Calu3 (cell line): ENCODE data around the gene TIMM50. TPM values are rescaled to one million over a fixed set of nuclear protein-coding genes. Genes with fewer than 3 reads are reported as not detected.

Source experiments
- BruUV-seq: library from RNA; stranded (reverse); fragments of 400-500 nt; replicated peaks from 2 replicates; lab custom pipeline; 2021; lab: Mats Ljungman, UMichigan
- CTCF ChIA-PET: fragments of 300-600 bp; sonication (Branson Sonifier 250); formaldehyde crosslinking; loops from one replicate; lab custom pipeline; 2022; ENCODE audit warnings: antibody characterized with exemption; lab: Charles Lee
- DNase-seq: peaks from one replicate; pipeline ENCODE4 v3.0.0; 2022
- H3K27ac Mint-ChIP-seq: one replicate; pipeline ENCODE4 v1.8.0; 2022; ENCODE audit warnings: mixed read lengths; ENCODE audit not compliant: unreplicated experiment
- H3K27me3 Mint-ChIP-seq: one replicate; pipeline ENCODE4 v1.8.0; 2022; ENCODE audit warnings: mixed read lengths; ENCODE audit not compliant: unreplicated experiment
- H3K36me3 Mint-ChIP-seq: one replicate; pipeline ENCODE4 v1.8.0; 2022; ENCODE audit warnings: mild to moderate bottlenecking, moderate library complexity, mixed read lengths; ENCODE audit not compliant: insufficient read depth, unreplicated experiment
- H3K4me1 Mint-ChIP-seq: one replicate; pipeline ENCODE4 v1.8.0; 2022; ENCODE audit warnings: mild to moderate bottlenecking, low read depth, mixed read lengths; ENCODE audit not compliant: unreplicated experiment
- H3K4me3 Mint-ChIP-seq: one replicate; pipeline ENCODE4 v1.8.0; 2022; ENCODE audit warnings: mild to moderate bottlenecking, low read depth, moderate library complexity, mixed read lengths; ENCODE audit not compliant: unreplicated experiment
- H3K9me3 Mint-ChIP-seq: one replicate; pipeline ENCODE4 v1.8.0; 2022; ENCODE audit warnings: low read depth, mixed read lengths; ENCODE audit not compliant: unreplicated experiment
- CTCF ChIP-seq: fragments of 200-600 bp; IDR thresholded peaks from one replicate; pipeline ENCODE4 v1.8.0; 2022; ENCODE audit warnings: antibody characterized with exemption; ENCODE audit not compliant: unreplicated experiment
- intact Hi-C: fragments of 100-400 bp; cut with micrococcal nuclease; formaldehyde crosslinking; loops from one replicate; pipeline ENCODE4 v1.10.0; 2022; ENCODE audit not compliant: unreplicated experiment
- total RNA-seq: library from RNA; stranded (reverse); gene quantifications from 2 replicates; pipeline ENCODE4 v1.2.3, GENCODE V29; 2022

The TIMM50 gene
- total RNA-seq, 1 experiment from 2014 or later = 116 TPM

- TF ChIP-seq CTCF = no peak
- H3K27me3 Mint-ChIP-seq = peaks cover 36% of the 10 kb centered on the region
- no peaks in the 10 kb centered on the region for H3K36me3 Mint-ChIP-seq
- CTCF ChIA-PET = interaction anchor here (0.7 kb wide), 1 partner anchor 1040 kb away, joined by 4 read pairs; no protein-coding TSS in a partner anchor
- no TSS peak for BruUV-seq
- intact Hi-C loops = no loop called here
- H3K27ac Mint-ChIP-seq = no peak overlapping the region
- H3K4me1 Mint-ChIP-seq = no peaks in the 10 kb centered on the region
- no peak overlapping the region for H3K4me3 Mint-ChIP-seq
- H3K9me3 Mint-ChIP-seq = no peaks in the 10 kb centered on the region
- no peak for DNase-seq
Measured at GRCh38 chr19:39520541-39521484, 40.2 kb downstream of the TIMM50 start.

- Mint-ChIP-seq H3K27me3 (no peaks in the 10 kb centered on the region), H3K9me3 (no peaks in the 10 kb centered on the region), H3K27ac (no peak overlapping the region), H3K36me3 (no peaks in the 10 kb centered on the region), H3K4me1 (no peaks in the 10 kb centered on the region), H3K4me3 (no peak overlapping the region)
- CTCF ChIA-PET = interaction anchor here (0.7 kb wide), 1 partner anchor 9 kb away, joined by 5 read pairs; no protein-coding TSS in a partner anchor
- intact Hi-C loops = no loop called here
- no peak for DNase-seq
- TF ChIP-seq CTCF = no peak
- no TSS peak for BruUV-seq
Measured at GRCh38 chr19:39524495-39524894, 43.9 kb downstream of the TIMM50 start.

- no peak for DNase-seq
- no peaks in the 10 kb centered on the region for H3K4me1 Mint-ChIP-seq
- no peak for TF ChIP-seq CTCF
Measured at GRCh38 chr19:39525205-39525604, 44.6 kb downstream of the TIMM50 start.

GRCh38 chr19:39531834-39532232 is 51.2 kb downstream of the TIMM50 start:
- no TSS peak for BruUV-seq
- no peak for DNase-seq
- Mint-ChIP-seq H3K27me3 (peaks cover 9% of the 10 kb centered on the region), H3K4me3 (peak overlapping the region; percentile 83), H3K36me3 (peaks cover 16% of the 10 kb centered on the region), H3K4me1 (no peaks in the 10 kb centered on the region), H3K27ac (no peak overlapping the region), H3K9me3 (no peaks in the 10 kb centered on the region)
- intact Hi-C loops = loop anchor here (1.0 to 5.0 kb wide), 4 partner anchors 35 to 140 kb away; partner anchors contain the start of genes DLL3, MED29 and PAF1
- TF ChIP-seq CTCF = no peak
- CTCF ChIA-PET = interaction anchor here (0.7 to 2.6 kb wide), 6 partner anchors 13 to 134 kb away, joined by 3 to 21 read pairs (median 4); partner anchors contain the start of gene TIMM50

More at GRCh38 chr19:39525205-39525604, 44.6 kb downstream of the TIMM50 start:
- intact Hi-C loops = loop anchor here (5.0 kb wide), 1 partner anchor 373 kb away; no protein-coding TSS in a partner anchor
- no TSS peak for BruUV-seq
- H3K9me3 Mint-ChIP-seq = no peaks in the 10 kb centered on the region
- CTCF ChIA-PET = interaction anchor here (0.7 kb wide), 1 partner anchor 9 kb away, joined by 5 read pairs; no protein-coding TSS in a partner anchor
- H3K27ac Mint-ChIP-seq = no peak overlapping the region
- no peaks in the 10 kb centered on the region for H3K36me3 Mint-ChIP-seq
- H3K4me3 Mint-ChIP-seq = no peak overlapping the region
- H3K27me3 Mint-ChIP-seq = no peaks in the 10 kb centered on the region
